Esophagus muscularis mucosa (tissue), 4 donors: ENCODE measurements around the gene NECTIN1. TPM values are rescaled to one million over a fixed set of nuclear protein-coding genes. Genes with fewer than 3 reads are reported as not detected.
"Not testable (repeated sequence)": the region's sequence is repeated elsewhere in the genome, so short reads cannot be mapped to it uniquely, and the experiment has no call there.

ENCODE experiments used
- DNase-seq: peaks from one replicate; pipeline ENCODE4 v3.0.0-alpha.2; 2017; ENCODE audit errors: extremely low spot score
- H3K27ac ChIP-seq, 4 donors: fragments of 200-600 bp; sonication (generic); replicated peaks in 1 of 4; 1 replicate in 3 of 4; 2 replicates in 1 of 4; pipeline ENCODE4 v1.5.1; 2016 to 2019; ENCODE audit warnings: mild to moderate bottlenecking in 1 of 4
- H3K27me3 ChIP-seq, 4 donors: fragments of 200-600 bp; sonication (generic); one replicate each; pipeline versions ENCODE4 v1.5.1 to v1.6.0; 2016 to 2019
- H3K36me3 ChIP-seq, 4 donors: fragments of 200-600 bp; sonication (generic); one replicate each; pipeline ENCODE4 v1.5.1; 2016 to 2019
- H3K4me1 ChIP-seq, 4 donors: fragments of 200-600 bp; sonication (generic); one replicate each; pipeline ENCODE4 v1.5.1; 2016 to 2019
- H3K4me3 ChIP-seq, 4 donors: fragments of 200-600 bp; sonication (generic); 1 replicate in 2 of 4; 2 replicates in 2 of 4; pipeline ENCODE4 v1.5.1; 2016 to 2019; ENCODE audit warnings: mild to moderate bottlenecking in 4 of 4, moderate library complexity in 1 of 4
- H3K9me3 ChIP-seq, 4 donors: fragments of 200-600 bp; sonication (generic); 1 replicate in 3 of 4; 2 replicates in 1 of 4; pipeline ENCODE4 v1.5.1; 2016 to 2019
- EP300 ChIP-seq: sonication (generic); formaldehyde crosslinking; IDR thresholded peaks from one replicate; pipeline ENCODE4 v1.6.1; 2017; ENCODE audit warnings: antibody characterized with exemption
- POLR2A ChIP-seq: fragments of 450-650 bp; IDR thresholded peaks from one replicate; pipeline ENCODE4 v1.6.1; 2017; ENCODE audit warnings: antibody characterized with exemption, moderate library complexity, mild to moderate bottlenecking, low read depth
- POLR2AphosphoS5 ChIP-seq, 2 donors: sonication (generic); formaldehyde crosslinking; IDR thresholded peaks; one replicate each; pipeline ENCODE4 v1.6.1; 2017; ENCODE audit warnings: antibody characterized with exemption in 2 of 2
- WGBS: methylation state at CpG from one replicate; pipeline ENCODE4 v1.1.5; 2018; 5-methylcytosine and 5-hydroxymethylcytosine counted together
- intact Hi-C: fragments of 100-400 bp; cut with DNase I; formaldehyde crosslinking; loops from one replicate; pipeline ENCODE4 v1.15.1; 2023
- total RNA-seq, 4 donors: library from RNA; depleted of rRNA; stranded (reverse); fragments of >200 nt; gene quantifications; one replicate each; pipeline versions ENCODE4 v1.1.0 to v1.2.1, GENCODE V29; 2016
- TF ChIP-seq, protein P1 (sequence below), 3 experiments: fragments of 200-600 bp in 2 of 3; fragments of 450-650 bp in 1 of 3; sonication (generic) in 2 of 3; IDR thresholded peaks; one replicate each; pipeline ENCODE4 v1.5.1; 2017 to 2019; ENCODE audit warnings: antibody characterized with exemption in 3 of 3, mild to moderate bottlenecking in 2 of 3, moderate library complexity in 1 of 3

NECTIN1 gene
- total RNA-seq, 4 donors from 2014 or later = 1.7 to 4.0 (median 2.5) TPM

GRCh38 chr11:119605137-119605665, 123.8 kb downstream of the NECTIN1 start:
- intact Hi-C loops = no loop called here
- DNase-seq = no peak
- Histone ChIP-seq H3K4me3 (no peak overlapping the region), H3K4me1 (no peaks in the 10 kb centered on the region), H3K27me3 (peaks cover 0 to 47% (median 0%) of the 10 kb centered on the region in 4 donors), H3K27ac (no peak overlapping the region), H3K36me3 (no peaks in the 10 kb centered on the region), H3K9me3 (no peaks in the 10 kb centered on the region)
- 81% methylated on average over 17 of the region's 17 CpGs for WGBS
- no peak for TF ChIP-seq POLR2A
- TF ChIP-seq POLR2AphosphoS5 (IDR thresholded peaks at IDR 0.05) = no peak
- TF ChIP-seq, protein P1, sequence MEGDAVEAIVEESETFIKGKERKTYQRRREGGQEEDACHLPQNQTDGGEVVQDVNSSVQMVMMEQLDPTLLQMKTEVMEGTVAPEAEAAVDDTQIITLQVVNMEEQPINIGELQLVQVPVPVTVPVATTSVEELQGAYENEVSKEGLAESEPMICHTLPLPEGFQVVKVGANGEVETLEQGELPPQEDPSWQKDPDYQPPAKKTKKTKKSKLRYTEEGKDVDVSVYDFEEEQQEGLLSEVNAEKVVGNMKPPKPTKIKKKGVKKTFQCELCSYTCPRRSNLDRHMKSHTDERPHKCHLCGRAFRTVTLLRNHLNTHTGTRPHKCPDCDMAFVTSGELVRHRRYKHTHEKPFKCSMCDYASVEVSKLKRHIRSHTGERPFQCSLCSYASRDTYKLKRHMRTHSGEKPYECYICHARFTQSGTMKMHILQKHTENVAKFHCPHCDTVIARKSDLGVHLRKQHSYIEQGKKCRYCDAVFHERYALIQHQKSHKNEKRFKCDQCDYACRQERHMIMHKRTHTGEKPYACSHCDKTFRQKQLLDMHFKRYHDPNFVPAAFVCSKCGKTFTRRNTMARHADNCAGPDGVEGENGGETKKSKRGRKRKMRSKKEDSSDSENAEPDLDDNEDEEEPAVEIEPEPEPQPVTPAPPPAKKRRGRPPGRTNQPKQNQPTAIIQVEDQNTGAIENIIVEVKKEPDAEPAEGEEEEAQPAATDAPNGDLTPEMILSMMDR (IDR thresholded peaks at IDR 0.05) = no peak
- no peak for TF ChIP-seq EP300

GRCh38 chr11:119602745-119603373, 126.1 kb downstream of the NECTIN1 start:
- Histone ChIP-seq H3K27me3 (peaks cover 0 to 47% (median 0%) of the 10 kb centered on the region in 4 donors), H3K27ac (no peak overlapping the region), H3K36me3 (no peaks in the 10 kb centered on the region), H3K9me3 (no peaks in the 10 kb centered on the region), H3K4me3 (no peak overlapping the region), H3K4me1 (no peaks in the 10 kb centered on the region)
- 80% methylated on average over 11 of the region's 28 CpGs for WGBS
- intact Hi-C loops = no loop called here
- TF ChIP-seq EP300 (no peak), POLR2A (no peak), POLR2AphosphoS5 (IDR thresholded peaks at IDR 0.05) (no peak)
- TF ChIP-seq, protein P1 (IDR thresholded peaks at IDR 0.05) = no peak
- no peak for DNase-seq

DNA sequence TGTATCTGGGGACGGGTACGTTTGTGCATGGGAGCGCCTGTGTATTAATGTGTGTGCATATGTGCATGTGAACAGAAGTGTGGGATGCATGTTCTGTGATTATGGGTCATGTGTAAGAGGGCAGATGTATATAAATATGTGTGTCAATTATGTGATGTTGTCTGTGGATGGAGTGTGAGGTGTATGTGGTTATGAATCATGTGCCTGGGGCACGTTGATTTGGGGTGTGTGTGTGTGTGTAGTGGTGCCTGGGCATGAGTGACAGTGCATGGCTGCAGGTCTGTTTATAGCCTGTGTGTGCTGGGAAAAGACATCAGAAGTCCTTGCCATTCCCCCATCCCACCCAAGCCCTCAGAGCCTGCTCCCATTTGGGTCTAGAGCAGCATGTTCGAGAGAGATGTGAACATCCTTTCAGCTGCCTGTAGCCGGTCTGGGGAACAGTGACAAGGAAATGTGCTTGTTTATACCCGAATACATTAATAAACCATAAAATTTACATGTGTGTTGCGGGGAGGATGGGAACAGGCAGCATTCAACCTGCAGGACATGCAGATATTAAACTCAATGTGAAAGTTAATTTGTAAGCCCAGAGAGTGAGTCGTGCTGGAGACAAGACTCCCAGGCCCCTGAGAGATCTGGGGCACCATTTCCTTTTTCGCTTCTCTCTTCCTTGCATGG, 129.0 kb downstream of the NECTIN1 start:
- peaks cover 0 to 39% (median 0%) of the 10 kb centered on the region in 4 donors for H3K27me3 ChIP-seq
- H3K9me3 ChIP-seq = no peaks in the 10 kb centered on the region
- no peak for TF ChIP-seq POLR2AphosphoS5 (IDR thresholded peaks at IDR 0.05)
- TF ChIP-seq, protein P1 (IDR thresholded peaks at IDR 0.05) = no peak
- no peak for TF ChIP-seq POLR2A
- TF ChIP-seq EP300 = no peak
- no peak overlapping the region for H3K27ac ChIP-seq
- intact Hi-C loops = no loop called here
- no peak for DNase-seq
- WGBS = 76% methylated on average over 10 of the region's 10 CpGs
- H3K4me3 ChIP-seq = no peak overlapping the region
- H3K4me1 ChIP-seq = no peaks in the 10 kb centered on the region
- H3K36me3 ChIP-seq = no peaks in the 10 kb centered on the region

- 51% methylated on average over 2 of the region's 2 CpGs for WGBS
- H3K9me3 ChIP-seq, H3K27ac ChIP-seq, intact Hi-C loops, H3K36me3 ChIP-seq, DNase-seq, H3K27me3 ChIP-seq, H3K4me1 ChIP-seq, H3K4me3 ChIP-seq: not testable (repeated sequence)
Observed at GRCh38 chr11:119595941-119596340, 133.1 kb downstream of the NECTIN1 start.

DNA sequence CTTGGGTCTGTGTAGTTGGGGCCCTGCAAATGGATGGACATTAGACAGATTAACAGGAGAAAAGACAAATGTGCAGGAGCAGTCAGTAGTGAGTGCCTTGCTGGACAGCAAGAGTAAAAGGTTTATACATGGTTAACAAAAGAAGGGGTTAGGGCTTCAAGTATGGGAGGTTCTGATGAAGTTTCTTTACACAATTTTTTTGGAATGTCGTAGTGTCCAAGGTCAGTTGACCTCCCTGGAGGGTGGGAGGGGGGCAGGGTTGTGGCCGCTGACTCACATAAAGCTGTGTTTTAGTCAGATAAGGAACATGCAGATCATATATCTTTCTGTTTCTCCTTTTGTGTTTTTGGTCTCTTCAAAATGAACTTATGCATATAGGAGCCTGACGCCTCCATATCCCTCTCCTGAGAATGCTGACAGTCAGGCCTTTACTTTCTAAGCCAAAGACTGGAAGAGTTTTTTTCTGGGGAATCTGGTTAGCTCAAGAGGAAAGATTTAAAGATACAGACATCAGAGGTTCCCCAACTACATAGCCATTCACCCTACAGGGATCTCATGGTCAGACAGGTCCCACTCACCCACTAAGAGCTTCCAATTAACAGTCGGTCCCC, 134.3 kb downstream of the NECTIN1 start:
- Histone ChIP-seq H3K4me3 (no peak overlapping the region), H3K27ac (no peak overlapping the region), H3K4me1 (peaks cover 0 to 3% (median 0%) of the 10 kb centered on the region in 4 donors), H3K27me3 (no peaks in the 10 kb centered on the region), H3K36me3 (no peaks in the 10 kb centered on the region), H3K9me3 (peaks cover 0 to 4% (median 0%) of the 10 kb centered on the region in 4 donors)
- WGBS = 50% methylated on average over 4 of the region's 4 CpGs
- no peak for TF ChIP-seq EP300
- no peak for TF ChIP-seq POLR2A
- no peak for TF ChIP-seq POLR2AphosphoS5 (IDR thresholded peaks at IDR 0.05)
- TF ChIP-seq, protein P1 (IDR thresholded peaks at IDR 0.05) = no peak
- no peak for DNase-seq
- intact Hi-C loops = no loop called here
